Fibroblast of the aortic adventitia (primary cell): ENCODE data around the gene GUCA1A. TPM values are rescaled to one million over a fixed set of nuclear protein-coding genes. Genes with fewer than 3 reads are reported as not detected.
A peak's percentile ranks its signal among the peaks of the same experiment; 100 is the strongest.
"Not testable (repeated sequence)": the region's sequence is repeated elsewhere in the genome, so short reads cannot be mapped to it uniquely, and the experiment has no call there.

ENCODE experiments used
- DNase-seq: peaks from one replicate; pipeline ENCODE4 v3.0.0-alpha.2; 2010; ENCODE audit warnings: low read depth
- H3K4me3 ChIP-seq: 2 replicates; pipeline ENCODE4 v1.5.1; 2011; ENCODE audit warnings: low read depth, mild to moderate bottlenecking, control low read depth, low read length, moderate library complexity
- total RNA-seq: library from RNA; depleted of rRNA; stranded (reverse); fragments of >200 nt; gene quantifications from 2 replicates; pipeline ENCODE4 v1.2.3, GENCODE V29; 2012; ENCODE audit warnings: low replicate concordance
- TF ChIP-seq, protein P1 (sequence below): IDR thresholded peaks from 2 replicates; pipeline ENCODE4 v1.5.1; 2011; ENCODE audit warnings: mild to moderate bottlenecking, low read length, control low read depth, inconsistent platforms; ENCODE audit not compliant: insufficient read depth

GUCA1A gene
- total RNA-seq, 1 donor: not detected

- H3K4me3 ChIP-seq: no peak overlapping the region
- TF ChIP-seq, protein P1, sequence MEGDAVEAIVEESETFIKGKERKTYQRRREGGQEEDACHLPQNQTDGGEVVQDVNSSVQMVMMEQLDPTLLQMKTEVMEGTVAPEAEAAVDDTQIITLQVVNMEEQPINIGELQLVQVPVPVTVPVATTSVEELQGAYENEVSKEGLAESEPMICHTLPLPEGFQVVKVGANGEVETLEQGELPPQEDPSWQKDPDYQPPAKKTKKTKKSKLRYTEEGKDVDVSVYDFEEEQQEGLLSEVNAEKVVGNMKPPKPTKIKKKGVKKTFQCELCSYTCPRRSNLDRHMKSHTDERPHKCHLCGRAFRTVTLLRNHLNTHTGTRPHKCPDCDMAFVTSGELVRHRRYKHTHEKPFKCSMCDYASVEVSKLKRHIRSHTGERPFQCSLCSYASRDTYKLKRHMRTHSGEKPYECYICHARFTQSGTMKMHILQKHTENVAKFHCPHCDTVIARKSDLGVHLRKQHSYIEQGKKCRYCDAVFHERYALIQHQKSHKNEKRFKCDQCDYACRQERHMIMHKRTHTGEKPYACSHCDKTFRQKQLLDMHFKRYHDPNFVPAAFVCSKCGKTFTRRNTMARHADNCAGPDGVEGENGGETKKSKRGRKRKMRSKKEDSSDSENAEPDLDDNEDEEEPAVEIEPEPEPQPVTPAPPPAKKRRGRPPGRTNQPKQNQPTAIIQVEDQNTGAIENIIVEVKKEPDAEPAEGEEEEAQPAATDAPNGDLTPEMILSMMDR: no peak
- DNase-seq: no peak
These were observed 10.4 kb upstream of the GUCA1A start for GRCh38 chr6:42162812-42163211.

- H3K4me3 ChIP-seq: no peak overlapping the region
- TF ChIP-seq, protein P1: no peak
- DNase-seq: no peak
These were observed 9.2 kb upstream of the GUCA1A start for GRCh38 chr6:42163981-42164380.

DNA sequence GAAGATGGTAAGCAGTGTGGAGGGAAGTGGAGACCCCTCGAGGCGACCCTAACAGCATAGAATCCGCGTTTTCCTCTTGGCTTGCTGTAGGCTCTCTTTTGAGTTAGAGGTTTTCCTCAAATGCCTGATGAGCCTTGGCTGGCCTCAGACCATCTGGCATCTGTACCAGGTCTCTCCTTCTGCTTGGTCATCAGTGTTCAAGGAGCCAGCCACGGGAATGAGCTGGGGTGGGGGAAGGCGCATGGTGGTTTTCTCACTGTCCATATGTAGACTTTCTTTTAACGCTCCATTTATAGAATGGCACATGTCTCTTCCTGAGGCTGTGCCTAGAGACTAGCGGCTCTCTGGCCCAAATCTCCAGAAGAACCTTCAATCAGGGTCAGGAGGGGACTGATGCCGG lies 8.1 kb upstream of the GUCA1A start:
- peak; percentile 9 for DNase-seq
- TF ChIP-seq, protein P1: no peak
- no peak overlapping the region for H3K4me3 ChIP-seq

DNA sequence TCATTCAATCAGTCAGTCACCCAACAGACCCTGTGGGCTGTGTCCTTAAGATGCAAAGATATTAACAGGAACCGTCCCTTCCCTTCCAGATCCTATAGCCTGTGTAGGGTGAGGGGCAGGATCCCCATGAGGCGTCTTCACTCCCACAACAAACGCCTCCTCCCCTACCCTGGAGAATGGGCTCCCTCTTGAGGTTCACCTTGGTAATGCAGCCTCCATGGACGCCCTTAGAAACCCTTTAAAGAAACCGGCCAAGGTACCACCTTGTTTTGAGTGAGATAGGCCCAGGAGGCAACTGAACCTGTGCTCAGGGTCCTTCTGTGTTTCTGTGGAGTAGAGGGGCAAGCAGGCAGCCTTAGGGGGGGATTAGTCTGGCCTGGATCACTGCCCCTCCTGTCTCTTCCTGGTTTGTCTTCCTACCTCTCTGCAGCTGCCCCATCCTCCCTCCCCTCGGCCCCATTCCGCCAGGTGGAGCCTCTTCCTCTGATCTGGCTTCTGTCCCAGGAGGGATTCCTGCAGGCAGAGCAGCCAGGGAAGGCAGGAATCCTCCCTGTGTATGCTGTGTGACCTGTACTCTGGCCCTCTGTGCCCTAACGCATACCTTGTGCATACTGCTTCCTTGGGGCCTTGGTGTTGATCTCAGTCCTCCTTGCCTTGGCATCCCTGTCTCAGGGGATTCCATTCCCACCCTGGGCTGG lies 6.6 kb upstream of the GUCA1A start:
- H3K4me3 ChIP-seq: no peak overlapping the region
- TF ChIP-seq, protein P1: peak; percentile 97
- peak; percentile 71 for DNase-seq

DNA sequence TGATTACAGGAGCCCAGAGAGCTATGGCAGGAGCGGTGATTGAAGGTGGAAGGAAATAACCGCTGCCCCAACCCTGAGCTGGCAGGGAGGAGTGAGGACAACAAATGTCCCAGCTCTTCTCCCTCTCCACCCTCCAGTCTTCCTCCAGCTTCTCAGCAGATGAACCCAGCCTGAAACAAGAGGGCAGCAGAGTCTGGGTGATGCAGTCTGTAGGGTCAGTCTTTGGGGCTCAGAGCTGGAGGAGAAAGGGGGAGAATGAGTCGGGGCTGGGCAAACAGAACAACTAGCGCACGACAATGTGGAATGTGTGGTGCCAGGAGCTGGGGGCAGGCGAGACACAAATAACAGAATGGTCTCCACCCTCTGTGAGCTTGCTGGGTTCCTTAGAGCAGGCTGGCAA lies 4.5 kb upstream of the GUCA1A start:
- DNase-seq: no peak
- TF ChIP-seq, protein P1: peak; percentile 8

GRCh38 chr6:42169780-42170179 lies 3.4 kb upstream of the GUCA1A start:
- not testable (repeated sequence) for DNase-seq, H3K4me3 ChIP-seq

More for the DNA sequence above, 4.5 kb upstream of the GUCA1A start:
- no peak overlapping the region for H3K4me3 ChIP-seq

DNA sequence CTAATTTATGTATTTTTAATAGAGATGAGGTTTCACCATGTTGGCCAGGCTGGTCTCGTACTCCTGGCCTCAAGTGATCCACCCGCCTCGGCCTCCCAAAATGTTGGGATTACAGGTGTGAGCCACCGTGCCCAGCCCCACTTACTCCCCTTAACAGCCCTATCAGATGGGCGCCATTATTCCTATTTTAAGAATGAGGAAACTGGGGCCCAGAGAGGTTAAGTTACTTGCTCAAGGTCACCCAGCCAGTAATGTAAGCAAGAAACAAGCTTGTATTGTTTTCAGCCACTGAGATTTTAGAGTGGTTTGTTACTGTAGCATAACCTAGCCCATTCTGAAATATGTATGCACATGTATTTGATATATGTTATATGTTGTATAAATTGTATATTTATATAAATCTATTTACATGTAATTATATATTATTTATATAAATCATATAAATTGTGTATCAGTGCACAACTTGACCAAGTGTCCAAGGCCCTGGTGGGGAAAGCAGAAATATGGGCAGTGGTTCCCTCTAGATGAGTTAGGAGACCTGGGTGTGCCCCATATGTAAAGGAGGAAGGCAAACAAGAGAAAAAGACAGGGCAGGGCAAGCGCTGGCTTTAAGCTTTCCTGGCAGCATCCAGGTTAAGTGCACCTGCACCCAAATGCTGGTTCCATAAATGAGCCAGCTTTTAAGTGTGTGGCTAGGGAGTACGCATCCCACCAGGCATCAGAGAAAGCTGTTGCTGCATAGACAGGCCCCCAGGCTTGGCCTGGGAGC lies 1.2 kb upstream of the GUCA1A start:
- TF ChIP-seq, protein P1: no peak
- H3K4me3 ChIP-seq: no peak overlapping the region
- no peak for DNase-seq
